A549 (cell line): ENCODE data around the gene CAPSL. TPM values are rescaled to one million over a fixed set of nuclear protein-coding genes. Genes with fewer than 3 reads are reported as not detected.

Experiments used
- ATAC-seq, 2 experiments: fragments of 200-7000 bp in 1 of 2; fragments of >200 bp in 1 of 2; cut with Nextera tagmentation in 1 of 2; cut with Tn5 transposase in 1 of 2; 3 replicates each; pipeline versions ENCODE4 v1.8.0 to v1.9.1; 2018 to 2020; ENCODE audit warnings: mild to moderate bottlenecking in 1 of 2, moderate library complexity in 1 of 2
- CTCF ChIA-PET: fragments of 300-600 bp; sonication (Branson Sonifier 250); formaldehyde crosslinking; extraction: SDS; loops from one replicate; lab custom pipeline; 2021; ENCODE audit warnings: antibody characterized with exemption, inconsistent platforms; lab: Yijun Ruan, JAX
- POLR2A ChIA-PET: fragments of 350-600 bp; formaldehyde crosslinking; extraction: SDS; loops from one replicate; lab custom pipeline; 2021; ENCODE audit warnings: antibody characterized with exemption, inconsistent platforms; lab: Yijun Ruan, JAX
- DNase-seq, 2 experiments: peaks; one replicate each; pipeline versions ENCODE4 v3.0.0 to v3.0.0-alpha.2; 2011 to 2016; ENCODE audit warnings: low read depth in 1 of 2, low spot score in 1 of 2
- FAIRE-seq: peaks from 2 replicates; lab custom pipeline; 2011; peaks lifted over from hg19 to GRCh38; lab: Jason Lieb, UNC
- H3K27ac ChIP-seq, 2 experiments: fragments of >200 bp; sonication (Bioruptor Twin); formaldehyde crosslinking; 3 replicates each; pipeline ENCODE4 v1.5.1; 2016 to 2017
- H3K4me1 ChIP-seq: fragments of >200 bp; sonication (Bioruptor Twin); formaldehyde crosslinking; 3 replicates; pipeline ENCODE4 v1.6.1; 2016
- H3K4me2 ChIP-seq: fragments of >200 bp; sonication (Bioruptor Twin); formaldehyde crosslinking; 3 replicates; pipeline ENCODE4 v1.6.1; 2016
- H3K4me3 ChIP-seq: fragments of >200 bp; sonication (Bioruptor Twin); formaldehyde crosslinking; 3 replicates; pipeline ENCODE4 v1.5.1; 2016
- H3K9me3 ChIP-seq: fragments of >200 bp; sonication (Bioruptor Twin); formaldehyde crosslinking; 3 replicates; pipeline ENCODE4 v1.6.1; 2016
- BCL3 ChIP-seq: fragments of >200 bp; sonication (Bioruptor Twin); formaldehyde crosslinking; IDR thresholded peaks from 3 replicates; pipeline ENCODE4 v1.6.1; 2016
- CBX8 ChIP-seq: fragments of 200-600 bp; sonication (generic); IDR thresholded peaks from 2 replicates; pipeline ENCODE4 v1.6.1; 2016
- CHD4 ChIP-seq: fragments of 200-600 bp; sonication (generic); IDR thresholded peaks from 2 replicates; pipeline ENCODE4 v1.6.1; 2016; ENCODE audit warnings: antibody characterized with exemption, mild to moderate bottlenecking, borderline replicate concordance
- GATA3 ChIP-seq: IDR thresholded peaks from 2 replicates; pipeline ENCODE4 v1.6.1; 2012; ENCODE audit warnings: borderline replicate concordance
- HES2 ChIP-seq: fragments of >200 bp; sonication (Bioruptor Twin); formaldehyde crosslinking; IDR thresholded peaks from 2 replicates; pipeline ENCODE4 v1.6.1; 2016
- HEYL ChIP-seq: fragments of 250-450 bp; sonication (Bioruptor Pico); IDR thresholded peaks from 2 replicates; pipeline ENCODE4 v1.8.0; 2021; ENCODE audit warnings: mild to moderate bottlenecking, moderate library complexity
- HMGXB4 ChIP-seq: fragments of 250-450 bp; sonication (Bioruptor Pico); IDR thresholded peaks from 2 replicates; pipeline ENCODE4 v1.5.0; 2021; ENCODE audit warnings: mild to moderate bottlenecking, moderate library complexity, borderline replicate concordance
- HOXB5 ChIP-seq: fragments of 250-450 bp; sonication (Bioruptor Pico); IDR thresholded peaks from 2 replicates; pipeline ENCODE4 v1.5.0; 2020; ENCODE audit warnings: mild to moderate bottlenecking, moderate library complexity
- KDM1A ChIP-seq: fragments of 200-600 bp; sonication (generic); IDR thresholded peaks from 2 replicates; pipeline ENCODE4 v1.6.1; 2016; ENCODE audit warnings: low read depth, mild to moderate bottlenecking
- NPAS2 ChIP-seq: fragments of 250-450 bp; sonication (Bioruptor Pico); IDR thresholded peaks from 2 replicates; pipeline ENCODE4 v1.8.0; 2022; ENCODE audit warnings: mild to moderate bottlenecking, moderate library complexity, borderline replicate concordance
- NR3C1 ChIP-seq: fragments of >200 bp; sonication (Bioruptor Twin); formaldehyde crosslinking; IDR thresholded peaks from 3 replicates; pipeline ENCODE4 v1.6.1; 2017
- PHF8 ChIP-seq: fragments of 200-600 bp; sonication (generic); IDR thresholded peaks from 2 replicates; pipeline ENCODE4 v1.6.1; 2016; ENCODE audit warnings: low read depth, mild to moderate bottlenecking, antibody characterized with exemption, moderate library complexity, borderline replicate concordance
- POLR2A ChIP-seq: IDR thresholded peaks from 2 replicates; pipeline ENCODE4 v1.6.1; 2012; ENCODE audit warnings: mild to moderate bottlenecking, low read length
- RFX5 ChIP-seq: fragments of 450-650 bp; IDR thresholded peaks from 2 replicates; pipeline ENCODE4 v1.7.1; 2014; ENCODE audit warnings: antibody characterized with exemption, mild to moderate bottlenecking, moderate library complexity
- RNF2 ChIP-seq: fragments of 200-600 bp; sonication (generic); IDR thresholded peaks from 2 replicates; pipeline ENCODE4 v1.6.1; 2016; ENCODE audit warnings: low read depth, mild to moderate bottlenecking, antibody characterized with exemption, moderate library complexity, borderline replicate concordance
- SMC3 ChIP-seq: fragments of >200 bp; sonication (Bioruptor Twin); formaldehyde crosslinking; IDR thresholded peaks from 3 replicates; pipeline ENCODE4 v1.6.1; 2018; ENCODE audit warnings: inconsistent platforms
- SREBF2 ChIP-seq: fragments of 450-650 bp; IDR thresholded peaks from 2 replicates; pipeline ENCODE4 v1.6.1; 2014; ENCODE audit warnings: mild to moderate bottlenecking, moderate library complexity
- ZNF302 ChIP-seq: fragments of 250-450 bp; sonication (Bioruptor Pico); IDR thresholded peaks from 2 replicates; pipeline ENCODE4 v1.9.0; 2021; ENCODE audit warnings: inconsistent platforms, mild to moderate bottlenecking, moderate library complexity
- WGBS: methylation state at CpG from one replicate; pipeline ENCODE4 v1.1.6; 2017; ENCODE audit errors: missing lambda C conversion rate; 5-methylcytosine and 5-hydroxymethylcytosine counted together
- polyA plus RNA-seq, 4 experiments: library from polyadenylated mRNA; depleted of rRNA in 3 of 4; stranded (reverse); fragments of >200 nt; fragmentation: RNase III in 1 of 4; extraction: RNeasy Plus Mini Kit Qiagen cat#74134 plus additional on column Dnase treatment in 1 of 4; gene quantifications; 2 replicates in 3 of 4; 3 replicates in 1 of 4; pipeline ENCODE4 v1.2.3, GENCODE V29; 2011 to 2017

CAPSL gene
- polyA plus RNA-seq, 2 of the 4 experiments (the other 2 are of a cell fraction) = not detected

- Histone ChIP-seq H3K4me1 (no peaks in the 10 kb centered on the region), H3K4me2 (no peak overlapping the region), H3K27ac (no peak overlapping the region), H3K9me3 (no peaks in the 10 kb centered on the region), H3K4me3 (no peak overlapping the region)
- ATAC-seq (no peak), DNase-seq (no peak), FAIRE-seq (no peak)
- TF ChIP-seq ZNF302 (CRISPR knock-in tag) = no peak
- ChIA-PET POLR2A (no interaction called here), CTCF (interaction anchor here (1.5 kb wide), 1 partner anchor 18 kb away, joined by 4 read pairs; no protein-coding TSS in a partner anchor)
These were observed 29.6 kb downstream of the CAPSL start for GRCh38 chr5:35908814-35909213.

GRCh38 chr5:35908228-35908627, 30.2 kb downstream of the CAPSL start:
- Histone ChIP-seq H3K4me2 (no peak overlapping the region), H3K9me3 (no peaks in the 10 kb centered on the region), H3K27ac (no peak overlapping the region), H3K4me1 (no peaks in the 10 kb centered on the region), H3K4me3 (no peak overlapping the region)
- TF ChIP-seq HMGXB4 (no peak), SREBF2 (no peak), PHF8 (no peak), RNF2 (no peak), RFX5 (no peak), HOXB5 (CRISPR knock-in tag) (no peak), KDM1A (no peak)
- ChIA-PET CTCF (interaction anchor here (1.5 kb wide), 1 partner anchor 18 kb away, joined by 4 read pairs; no protein-coding TSS in a partner anchor), POLR2A (no interaction called here)
- 0% methylated on average over 1 of the region's 1 CpG for WGBS
- no peak for DNase-seq
- FAIRE-seq = no peak
- ATAC-seq = no peak

GRCh38 chr5:35904443-35905132, 33.8 kb downstream of the CAPSL start:
- DNase-seq (no peak), ATAC-seq (no peak), FAIRE-seq (no peak)
- CTCF ChIA-PET = no interaction called here
- no peak overlapping the region for H3K4me3 ChIP-seq
- POLR2A ChIA-PET = no interaction called here
- H3K4me1 ChIP-seq = no peaks in the 10 kb centered on the region
- no peak overlapping the region for H3K4me2 ChIP-seq
- H3K9me3 ChIP-seq = no peaks in the 10 kb centered on the region
- H3K27ac ChIP-seq = no peak overlapping the region
- TF ChIP-seq NPAS2 (CRISPR knock-in tag) (no peak), CBX8 (no peak), NR3C1 (no peak), HMGXB4 (no peak), CHD4 (no peak), POLR2A (no peak), HEYL (CRISPR knock-in tag) (no peak), SREBF2 (no peak), BCL3 (no peak), RNF2 (no peak), HES2 (no peak), GATA3 (no peak), SMC3 (no peak)
- 31% methylated on average over 11 of the region's 11 CpGs for WGBS
